ENCODE results near the gene CEP162. TPM values are rescaled to one million over a fixed set of nuclear protein-coding genes. Genes with fewer than 3 reads are reported as not detected.
"Not testable (repeated sequence)": the region's sequence is repeated elsewhere in the genome, so short reads cannot be mapped to it uniquely, and the experiment has no call there.

Gene CEP162
- total and polyA plus RNA-seq, 2 experiments from 2014 or later = 6.2 to 9.8 TPM

DNA sequence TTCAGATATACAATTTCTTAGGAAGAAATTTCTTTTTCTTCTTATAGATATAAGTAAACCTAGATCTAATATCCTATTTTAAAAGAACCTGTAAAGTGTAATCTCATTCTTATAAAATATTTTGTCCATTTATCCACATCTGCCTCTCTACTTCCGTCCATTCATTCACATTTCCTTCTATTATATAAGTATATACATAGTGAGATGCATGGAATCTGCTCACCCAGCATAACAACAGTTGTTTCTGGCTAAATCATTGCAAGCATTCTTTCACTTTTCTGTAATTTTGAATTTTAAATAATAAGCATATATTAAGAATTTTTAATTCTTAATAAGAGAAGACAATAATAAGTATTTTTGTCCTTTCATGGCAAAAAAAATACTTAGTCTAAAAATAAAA is 45.4 kb downstream of the CEP162 start:
- no peaks in the 10 kb centered on the region for H3K36me3 ChIP-seq
- no peak for DNase-seq (ENCODE audit: low read depth in 1 of 2, low spot score in 1 of 2)
- TF ChIP-seq, protein P1, sequence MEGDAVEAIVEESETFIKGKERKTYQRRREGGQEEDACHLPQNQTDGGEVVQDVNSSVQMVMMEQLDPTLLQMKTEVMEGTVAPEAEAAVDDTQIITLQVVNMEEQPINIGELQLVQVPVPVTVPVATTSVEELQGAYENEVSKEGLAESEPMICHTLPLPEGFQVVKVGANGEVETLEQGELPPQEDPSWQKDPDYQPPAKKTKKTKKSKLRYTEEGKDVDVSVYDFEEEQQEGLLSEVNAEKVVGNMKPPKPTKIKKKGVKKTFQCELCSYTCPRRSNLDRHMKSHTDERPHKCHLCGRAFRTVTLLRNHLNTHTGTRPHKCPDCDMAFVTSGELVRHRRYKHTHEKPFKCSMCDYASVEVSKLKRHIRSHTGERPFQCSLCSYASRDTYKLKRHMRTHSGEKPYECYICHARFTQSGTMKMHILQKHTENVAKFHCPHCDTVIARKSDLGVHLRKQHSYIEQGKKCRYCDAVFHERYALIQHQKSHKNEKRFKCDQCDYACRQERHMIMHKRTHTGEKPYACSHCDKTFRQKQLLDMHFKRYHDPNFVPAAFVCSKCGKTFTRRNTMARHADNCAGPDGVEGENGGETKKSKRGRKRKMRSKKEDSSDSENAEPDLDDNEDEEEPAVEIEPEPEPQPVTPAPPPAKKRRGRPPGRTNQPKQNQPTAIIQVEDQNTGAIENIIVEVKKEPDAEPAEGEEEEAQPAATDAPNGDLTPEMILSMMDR (IDR thresholded peaks at IDR 0.05; ENCODE audit: low read depth, low read length) = no peak
- no peak overlapping the region for H3K27ac ChIP-seq
- no peaks in the 10 kb centered on the region for H3K4me1 ChIP-seq (ENCODE audit: low read depth)
- no peaks in the 10 kb centered on the region for H3K9me3 ChIP-seq (ENCODE audit: low read depth)
- no peak overlapping the region for H3K4me3 ChIP-seq
- no peaks in the 10 kb centered on the region for H3K27me3 ChIP-seq

DNA sequence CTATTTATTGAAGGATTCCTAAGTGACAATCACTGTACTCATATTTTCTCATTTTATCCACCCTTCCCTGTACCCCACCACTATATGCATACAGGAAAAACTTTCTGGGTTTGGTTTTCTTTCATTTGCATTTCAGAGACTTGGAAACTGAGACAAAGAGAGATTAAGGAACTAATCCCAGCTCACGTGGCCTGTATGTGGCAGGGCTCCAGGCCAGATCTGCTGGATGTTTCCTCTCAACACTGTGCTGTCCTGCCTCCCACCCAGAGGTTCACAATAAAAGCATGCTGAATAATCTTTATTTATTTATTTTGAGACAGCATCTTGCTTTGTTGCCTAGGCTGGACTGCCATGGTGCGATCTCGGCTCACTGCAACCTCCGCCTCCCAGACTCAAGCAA is 50.2 kb downstream of the CEP162 start:
- TF ChIP-seq, protein P1 (IDR thresholded peaks at IDR 0.05; ENCODE audit: low read depth, low read length) = no peak
- Histone ChIP-seq H3K27me3 (no peaks in the 10 kb centered on the region), H3K9me3 (ENCODE audit: low read depth) (no peaks in the 10 kb centered on the region), H3K4me1 (ENCODE audit: low read depth) (no peaks in the 10 kb centered on the region), H3K4me3 (no peak overlapping the region), H3K36me3 (no peaks in the 10 kb centered on the region), H3K27ac (no peak overlapping the region)
- peak in 1 of 2 donors; percentile 13 for DNase-seq (ENCODE audit: low read depth in 1 of 2, low spot score in 1 of 2)

DNA sequence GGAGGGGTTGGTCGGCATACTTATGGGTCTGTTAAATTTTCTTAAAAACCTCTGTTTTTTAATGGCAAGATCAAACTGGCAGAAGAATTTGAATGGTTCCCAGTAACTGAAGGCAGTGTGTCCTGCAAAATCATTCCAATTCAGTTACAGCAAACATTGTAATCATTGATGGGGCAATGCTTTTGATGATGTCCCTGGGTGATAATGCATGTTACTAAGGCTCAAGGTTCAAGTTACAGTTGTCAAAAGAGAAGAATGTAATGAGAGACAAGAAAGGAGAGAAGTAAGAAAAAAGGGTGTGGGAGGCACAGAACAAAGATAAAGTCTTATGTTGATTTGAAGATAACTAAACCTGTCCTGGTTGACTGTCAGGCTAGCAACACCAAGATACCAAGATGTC is 54.9 kb downstream of the CEP162 start:
- H3K4me1 ChIP-seq (ENCODE audit: low read depth) = peaks cover 14% of the 10 kb centered on the region
- H3K27me3 ChIP-seq = no peaks in the 10 kb centered on the region
- no peaks in the 10 kb centered on the region for H3K36me3 ChIP-seq
- TF ChIP-seq, protein P1 (IDR thresholded peaks at IDR 0.05; ENCODE audit: low read depth, low read length) = no peak
- H3K9me3 ChIP-seq (ENCODE audit: low read depth) = no peaks in the 10 kb centered on the region
- no peak overlapping the region for H3K4me3 ChIP-seq
- no peak overlapping the region for H3K27ac ChIP-seq
- no peak for DNase-seq (ENCODE audit: low read depth in 1 of 2, low spot score in 1 of 2)

DNA sequence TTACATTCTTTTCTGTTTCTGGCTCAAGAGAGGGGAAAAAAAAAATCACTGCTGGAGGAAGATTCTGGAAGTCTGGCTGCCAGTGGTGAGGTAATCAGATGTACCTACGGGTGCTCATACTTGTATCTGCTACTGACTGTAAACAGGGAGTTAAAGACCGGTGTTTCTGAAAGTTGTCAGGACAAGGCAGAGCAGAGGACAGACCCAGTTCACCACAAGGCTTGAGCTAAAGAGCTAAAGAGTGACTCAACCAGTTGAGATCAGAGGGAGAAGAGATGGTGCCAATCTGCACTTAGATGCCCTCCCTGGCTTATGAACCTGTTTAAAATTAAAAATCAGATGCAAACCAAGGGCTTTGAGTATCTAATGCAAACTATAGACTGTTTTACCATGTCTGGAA is 55.4 kb downstream of the CEP162 start:
- H3K27me3 ChIP-seq = no peaks in the 10 kb centered on the region
- peaks cover 14% of the 10 kb centered on the region for H3K4me1 ChIP-seq (ENCODE audit: low read depth)
- TF ChIP-seq, protein P1 (IDR thresholded peaks at IDR 0.05; ENCODE audit: low read depth, low read length) = no peak
- DNase-seq (ENCODE audit: low read depth in 1 of 2, low spot score in 1 of 2) = no peak
- no peaks in the 10 kb centered on the region for H3K36me3 ChIP-seq
- H3K9me3 ChIP-seq (ENCODE audit: low read depth) = no peaks in the 10 kb centered on the region
- H3K4me3 ChIP-seq = no peak overlapping the region
- no peak overlapping the region for H3K27ac ChIP-seq

DNA sequence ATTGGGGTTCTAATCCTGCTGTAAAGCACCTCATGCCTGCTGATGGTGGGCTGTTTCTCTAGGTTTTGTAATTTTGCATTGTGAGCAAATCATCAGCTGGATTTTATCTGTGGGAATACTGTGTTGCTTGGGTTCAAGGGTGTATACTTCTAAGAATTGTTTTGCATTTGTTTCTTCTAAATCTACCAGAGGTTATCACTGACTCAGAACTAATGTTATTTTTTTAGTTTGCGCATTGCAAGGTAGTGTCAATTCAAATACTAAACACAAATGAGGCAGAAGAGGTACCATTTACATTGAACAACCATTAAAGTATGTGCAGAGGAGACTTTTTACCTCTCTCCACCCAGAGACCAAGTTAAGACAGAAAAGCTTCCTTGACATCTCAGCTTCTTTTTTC is 60.0 kb downstream of the CEP162 start:
- Histone ChIP-seq H3K4me3 (no peak overlapping the region), H3K4me1 (ENCODE audit: low read depth) (peaks cover 35% of the 10 kb centered on the region), H3K9me3 (ENCODE audit: low read depth) (no peaks in the 10 kb centered on the region), H3K36me3 (no peaks in the 10 kb centered on the region), H3K27me3 (no peaks in the 10 kb centered on the region), H3K27ac (no peak overlapping the region)
- TF ChIP-seq, protein P1 (IDR thresholded peaks at IDR 0.05; ENCODE audit: low read depth, low read length) = no peak
- no peak for DNase-seq (ENCODE audit: low read depth in 1 of 2, low spot score in 1 of 2)

DNA sequence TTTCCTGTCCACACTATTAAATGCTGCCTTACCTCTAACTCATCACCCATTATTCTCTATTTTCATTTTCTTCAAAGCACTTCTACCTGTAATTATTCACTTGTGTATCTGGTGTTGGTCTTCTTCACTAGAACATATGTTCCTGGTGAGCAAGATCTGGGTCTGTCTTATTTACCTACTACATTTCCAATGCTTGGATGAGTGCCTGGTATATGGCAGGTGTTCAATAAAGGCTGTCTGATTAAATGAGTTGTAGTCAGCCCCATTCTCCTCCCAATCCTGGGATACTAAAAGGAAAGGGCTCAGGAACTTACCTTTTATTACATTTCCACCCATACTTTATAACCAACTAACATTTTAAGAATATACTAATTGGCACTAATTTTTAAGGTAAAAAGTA is 61.0 kb downstream of the CEP162 start:
- DNase-seq (ENCODE audit: low read depth in 1 of 2, low spot score in 1 of 2) = no peak
- Histone ChIP-seq H3K9me3 (ENCODE audit: low read depth) (no peaks in the 10 kb centered on the region), H3K27me3 (no peaks in the 10 kb centered on the region), H3K4me1 (ENCODE audit: low read depth) (peaks cover 35% of the 10 kb centered on the region), H3K27ac (peak overlapping the region; percentile 79), H3K36me3 (no peaks in the 10 kb centered on the region), H3K4me3 (no peak overlapping the region)
- TF ChIP-seq, protein P1 (IDR thresholded peaks at IDR 0.05; ENCODE audit: low read depth, low read length) = no peak

DNA sequence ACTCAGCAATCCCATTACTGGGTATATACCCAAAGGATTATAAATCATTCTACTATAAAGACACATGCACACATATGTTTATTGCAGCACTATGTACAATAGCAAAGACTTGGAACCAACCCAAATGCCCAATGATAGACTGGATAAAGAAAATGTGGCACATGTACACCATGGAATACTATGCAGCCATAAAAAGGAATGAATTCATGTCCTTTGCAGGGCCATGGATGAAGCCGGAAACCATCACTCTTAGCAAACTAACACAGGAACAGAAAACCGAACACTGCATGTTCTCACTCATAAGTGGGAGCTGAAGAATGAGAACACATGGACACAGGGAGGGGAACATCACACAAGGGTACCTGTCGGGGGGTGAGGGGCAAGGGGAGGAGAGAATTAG is 63.1 kb downstream of the CEP162 start:
- H3K4me3 ChIP-seq = not testable (repeated sequence)

More for the DNA sequence above, 63.1 kb downstream of the CEP162 start:
- not testable (repeated sequence) for H3K27ac ChIP-seq; H3K36me3 ChIP-seq; DNase-seq (ENCODE audit: low read depth in 1 of 2, low spot score in 1 of 2); H3K9me3 ChIP-seq (ENCODE audit: low read depth); H3K27me3 ChIP-seq
- peaks cover 30% of the 10 kb centered on the region for H3K4me1 ChIP-seq (ENCODE audit: low read depth)

Data from cardiac muscle cell (in vitro differentiated cells and primary cell).